Astrocyte of the cerebellum (primary cell): ENCODE measurements around the gene SETD1A.
A peak's percentile ranks its signal among the peaks of the same experiment; 100 is the strongest.
"Not testable (repeated sequence)": the region's sequence is repeated elsewhere in the genome, so short reads cannot be mapped to it uniquely, and the experiment has no call there.

Experiments used
- DNase-seq: peaks from one replicate; pipeline ENCODE4 v3.0.0-alpha.2; 2011; ENCODE audit warnings: low read depth
- H3K4me3 ChIP-seq: 2 replicates; pipeline ENCODE4 v1.5.1; 2011; ENCODE audit warnings: mild to moderate bottlenecking, low read depth, low read length, moderate library complexity
- CTCF ChIP-seq: IDR thresholded peaks from 2 replicates; pipeline ENCODE4 v1.5.1; 2012; ENCODE audit warnings: low read length, low read depth, moderate library complexity, mild to moderate bottlenecking; ENCODE audit errors: missing control alignments
- in situ Hi-C: cut with HindIII; loops from 2 replicates; pipeline ENCODE4 v1.10.0; 2017; ENCODE audit warnings: low sequenced_read_pairs

The SETD1A gene

DNA sequence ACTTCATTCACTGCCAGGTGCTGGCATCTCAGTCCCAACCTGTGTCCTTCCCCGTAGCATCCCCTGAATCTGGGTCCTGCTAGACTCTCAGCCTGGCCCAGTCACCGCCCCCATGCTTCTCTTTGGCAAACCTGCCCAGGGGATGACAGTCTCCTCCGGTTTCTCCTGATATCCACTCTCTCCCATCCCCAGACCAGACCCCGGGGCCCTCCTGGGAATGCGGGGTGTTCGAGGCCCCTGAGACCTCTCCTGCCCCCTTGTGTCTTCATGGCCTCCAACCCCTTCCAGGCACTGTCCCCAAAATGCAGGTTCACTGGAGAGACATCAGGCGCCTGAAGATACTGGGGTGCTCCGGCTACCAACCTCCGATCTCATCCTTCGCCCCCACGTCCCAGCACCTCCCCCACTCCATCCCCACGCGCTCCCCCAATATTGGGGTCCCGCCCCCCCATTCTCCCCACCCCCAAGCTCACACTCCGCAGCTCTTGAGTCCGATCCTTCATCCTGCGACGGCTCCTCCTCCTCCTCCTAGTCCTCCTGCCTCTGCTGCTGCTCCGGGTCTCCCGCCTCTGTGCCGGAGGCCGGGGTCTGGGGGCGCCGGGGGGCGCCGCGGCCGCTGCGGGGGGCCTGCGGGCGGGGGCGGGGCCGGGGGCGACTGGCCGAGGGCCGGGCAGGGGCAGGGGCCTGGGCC lies 52.5 kb downstream of the SETD1A start:
- H3K4me3 ChIP-seq = peak overlapping the region; percentile 51
- in situ Hi-C loops = no loop called here
- no peak for DNase-seq
- peak; percentile 4 for TF ChIP-seq CTCF

DNA sequence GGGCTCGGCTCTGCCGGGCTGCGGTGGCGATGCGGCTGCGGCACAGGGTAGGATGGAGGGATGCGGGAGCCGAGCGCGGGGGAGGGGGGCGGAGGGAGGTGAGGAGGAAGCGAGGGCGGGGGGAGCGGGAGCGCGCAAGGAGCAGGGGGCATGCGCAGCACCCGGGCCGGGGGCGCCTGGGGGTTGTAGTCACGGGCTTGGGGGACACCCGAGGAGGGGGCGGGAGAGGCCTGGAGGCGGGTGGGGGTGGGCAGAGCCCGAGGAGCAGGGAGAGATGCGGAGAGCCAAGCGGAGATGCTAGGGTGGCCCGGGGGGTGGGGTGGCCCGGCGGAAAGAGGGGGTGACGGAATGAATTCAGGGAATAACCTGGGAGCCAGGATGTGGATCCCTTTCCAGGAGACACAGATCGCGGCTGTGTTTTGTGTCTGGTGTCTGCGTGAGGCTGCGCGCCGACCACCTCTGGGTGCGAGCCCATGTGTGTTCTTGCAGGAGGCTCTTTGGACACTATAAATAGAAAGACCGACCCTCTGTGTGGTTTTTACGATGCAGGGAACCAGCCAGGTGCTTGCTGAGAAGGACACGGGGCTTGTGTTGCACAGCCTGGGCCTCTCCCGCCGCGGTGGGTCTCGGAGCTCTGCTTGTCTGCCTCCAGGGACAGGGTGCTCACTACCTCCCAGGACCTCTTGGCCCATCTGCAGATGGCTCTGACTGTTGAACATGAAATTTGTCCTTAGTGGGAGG lies 53.2 kb downstream of the SETD1A start, which contains the start of gene STX1B:
TSS of gene STX1B (minus strand) at position 54 of the 741 bp plus-strand sequence. CDS start 242 bp downstream, outside the sequence.
- in situ Hi-C loops = no loop called here
- TF ChIP-seq CTCF = no peak
- peak within 1 kb of the TSS; percentile 51 for H3K4me3 ChIP-seq
- DNase-seq = no peak

- DNase-seq, in situ Hi-C loops, H3K4me3 ChIP-seq: not testable (repeated sequence)
These were observed 54.3 kb downstream of the SETD1A start for GRCh38 chr16:31011815-31012214.

DNA sequence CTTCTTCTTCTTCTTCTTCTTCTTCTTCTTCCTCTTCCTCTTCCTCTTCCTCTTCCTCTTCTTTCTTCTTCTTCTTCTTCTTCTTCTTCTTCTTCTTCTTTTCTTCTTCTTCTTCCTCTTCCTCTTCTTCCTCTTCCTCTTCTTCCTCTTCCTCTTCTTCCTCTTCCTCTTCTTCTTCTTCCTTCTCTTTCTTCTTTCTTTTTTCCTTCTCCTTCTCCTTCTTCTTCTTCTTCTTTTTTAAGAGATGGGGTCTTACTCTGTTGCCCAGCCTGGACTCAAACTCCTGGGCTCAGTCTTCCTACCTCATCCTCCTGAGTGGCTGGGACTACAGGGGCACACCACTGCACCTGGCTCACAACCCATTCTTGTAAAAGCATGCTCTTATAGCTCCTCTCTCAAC lies 55.7 kb downstream of the SETD1A start:
- DNase-seq, in situ Hi-C loops: not testable (repeated sequence)

GRCh38 chr16:31016018-31016417 lies 58.5 kb downstream of the SETD1A start:
- no peak for TF ChIP-seq CTCF
- in situ Hi-C loops = no loop called here
- H3K4me3 ChIP-seq = no peak overlapping the region
- no peak for DNase-seq

More for the DNA sequence above, 55.7 kb downstream of the SETD1A start:
- not testable (repeated sequence) for H3K4me3 ChIP-seq

GRCh38 chr16:31017756-31018155 lies 60.2 kb downstream of the SETD1A start:
- DNase-seq, in situ Hi-C loops, H3K4me3 ChIP-seq: not testable (repeated sequence)

DNA sequence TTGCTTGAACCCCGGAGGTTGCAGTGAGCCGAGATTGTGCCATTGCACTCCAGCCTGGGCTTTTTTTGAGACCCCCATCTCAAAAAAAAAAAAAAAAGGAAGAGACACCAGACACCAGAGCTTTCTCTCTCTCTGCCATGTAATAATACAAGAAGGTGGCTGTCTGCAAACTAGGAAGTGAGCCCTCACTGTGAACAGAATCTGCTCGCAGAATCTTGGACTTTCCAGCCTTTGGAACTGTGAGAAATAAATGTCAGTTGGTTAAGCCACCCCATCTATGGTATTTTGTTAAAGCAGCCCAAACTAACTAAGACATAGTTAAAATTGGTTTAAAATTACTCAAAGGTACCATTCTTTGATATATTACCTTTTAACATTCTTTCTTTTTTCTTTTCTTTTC lies 63.0 kb downstream of the SETD1A start:
- no peak for DNase-seq
- no peak for TF ChIP-seq CTCF
- H3K4me3 ChIP-seq = no peak overlapping the region
- in situ Hi-C loops = no loop called here

DNA sequence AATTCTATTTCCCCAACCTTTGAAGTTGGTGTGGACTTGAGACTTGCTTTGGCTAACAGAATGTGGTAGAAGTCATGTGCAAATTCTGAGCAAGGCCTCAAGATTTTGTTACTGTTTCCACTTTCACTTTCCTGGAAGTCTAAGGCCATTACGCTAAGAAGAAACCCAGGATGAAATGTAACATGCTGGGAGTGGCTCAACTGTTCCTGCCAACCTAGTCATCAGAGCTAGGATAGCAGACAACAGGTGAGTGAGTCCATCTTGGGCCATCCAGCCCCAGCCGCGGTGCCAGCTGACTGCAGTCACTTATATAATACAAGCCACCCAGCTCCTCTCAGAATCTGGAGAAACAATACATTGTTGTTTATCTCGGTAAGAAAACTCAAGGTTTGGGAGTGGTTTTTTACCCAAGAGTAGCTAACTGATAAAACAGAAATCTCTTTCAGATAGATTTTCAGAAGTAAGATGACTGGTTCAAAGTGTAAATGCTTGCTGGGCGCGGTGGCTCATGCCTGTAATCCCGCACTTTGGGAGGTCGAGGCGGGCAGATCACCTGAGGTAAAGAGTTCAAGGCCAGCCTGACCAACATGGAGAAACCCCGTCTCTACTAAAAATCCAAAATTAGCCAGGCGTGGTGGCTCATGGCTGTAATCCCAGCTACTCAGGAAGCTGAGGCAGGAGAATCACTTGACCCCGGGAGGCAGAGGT lies 65.1 kb downstream of the SETD1A start:
- no peak for DNase-seq
- TF ChIP-seq CTCF = no peak
- in situ Hi-C loops = no loop called here
- no peak overlapping the region for H3K4me3 ChIP-seq
